GM12872 (cell line): ENCODE results near the gene SPATC1L.

Experiments
- CTCF ChIP-seq: IDR thresholded peaks from 3 replicates; pipeline ENCODE4 v1.5.1; 2011; ENCODE audit warnings: low read depth, mild to moderate bottlenecking, low read length, moderate library complexity; ENCODE audit not compliant: insufficient read depth

The SPATC1L gene

GRCh38 chr21:46129846-46130651 lies 54.2 kb downstream of the SPATC1L start:
- no peak for TF ChIP-seq CTCF

- no peak for TF ChIP-seq CTCF
Observed at GRCh38 chr21:46128933-46129571, 55.2 kb downstream of the SPATC1L start.

- no peak for TF ChIP-seq CTCF
Observed at GRCh38 chr21:46128106-46128932, 55.9 kb downstream of the SPATC1L start.

- TF ChIP-seq CTCF = no peak
Observed at GRCh38 chr21:46127239-46128105, 56.8 kb downstream of the SPATC1L start.

- no peak for TF ChIP-seq CTCF
Observed at GRCh38 chr21:46126309-46127238, 57.7 kb downstream of the SPATC1L start.

- TF ChIP-seq CTCF = no peak
Observed at GRCh38 chr21:46125846-46126301, 58.4 kb downstream of the SPATC1L start.
